Measurements from ENCODE around the gene LMF1.

GRCh38 chr16:884232-884631 lies 86.6 kb downstream of the LMF1 start:
- TF ChIP-seq ZNF782 (CRISPR knock-in tag; IDR thresholded peaks at IDR 0.05; ENCODE audit: borderline replicate concordance) (no peak), CTCF (CRISPR knock-in tag; IDR thresholded peaks at IDR 0.05) (no peak), TBL1XR1 (IDR thresholded peaks at IDR 0.05; ENCODE audit: borderline replicate concordance, low read length, partially characterized antibody) (no peak), MAX (IDR thresholded peaks at IDR 0.05) (no peak), ZBTB3 (CRISPR knock-in tag; IDR thresholded peaks at IDR 0.05; ENCODE audit: borderline replicate concordance, low read depth) (no peak)

Measured in HepG2 (cell line).